Endothelial cell of umbilical vein (primary cell): Measurements from ENCODE around the gene GLRX2. TPM values are rescaled to one million over a fixed set of nuclear protein-coding genes. Genes with fewer than 3 reads are reported as not detected.

Experiments
- BruUV-seq: library from RNA; stranded (reverse); fragments of 400-500 nt; replicated peaks from 2 replicates; lab custom pipeline; 2021; lab: Mats Ljungman, UMichigan
- CTCF ChIA-PET: fragments of 300-600, 350-600 bp; sonication (Branson Sonifier 250); formaldehyde crosslinking; loops from one replicate; lab custom pipeline; 2021; ENCODE audit warnings: antibody characterized with exemption, inconsistent platforms; lab: Charles Lee
- POLR2A ChIA-PET: fragments of 300-600, 350-600 bp; sonication (Branson Sonifier 250); formaldehyde crosslinking; loops from one replicate; lab custom pipeline; 2021; ENCODE audit warnings: antibody characterized with exemption, inconsistent platforms; lab: Charles Lee
- DNase-seq: peaks from one replicate; pipeline ENCODE4 v3.0.0-alpha.2; 2011; ENCODE audit warnings: low read depth, low spot score
- FAIRE-seq: peaks from 2 replicates; lab custom pipeline; 2011; peaks lifted over from hg19 to GRCh38; lab: Jason Lieb, UNC
- H2AFZ ChIP-seq: 2 replicates; pipeline ENCODE4 v1.6.0; 2012; ENCODE audit warnings: low read depth, low read length, control low read depth, inconsistent platforms
- H3K27ac ChIP-seq: 2 replicates; pipeline ENCODE4 v1.5.1; 2011; ENCODE audit warnings: low read depth, mild to moderate bottlenecking, control low read depth, low read length, moderate library complexity; ENCODE audit not compliant: insufficient read depth
- H3K27me3 ChIP-seq, 2 experiments: 2 replicates each; pipeline versions ENCODE4 v1.6.0 to v1.6.1; 2011; ENCODE audit warnings: low read length in 2 of 2, mixed read lengths in 1 of 2; ENCODE audit not compliant: control insufficient read depth in 2 of 2, insufficient read depth in 2 of 2
- H3K36me3 ChIP-seq, 2 experiments: 2 replicates in 1 of 2; 3 replicates in 1 of 2; pipeline ENCODE4 v1.5.1; 2011; ENCODE audit warnings: low read length in 2 of 2, mild to moderate bottlenecking in 1 of 2, moderate library complexity in 1 of 2; ENCODE audit not compliant: control insufficient read depth in 2 of 2, insufficient read depth in 2 of 2; ENCODE audit errors: extremely low read depth in 1 of 2
- H3K4me1 ChIP-seq: 3 replicates; pipeline ENCODE4 v1.5.1; 2011; ENCODE audit warnings: mild to moderate bottlenecking, low read length; ENCODE audit not compliant: control insufficient read depth, insufficient read depth; ENCODE audit errors: extremely low read depth
- H3K4me2 ChIP-seq: 2 replicates; pipeline ENCODE4 v1.6.1; 2011; ENCODE audit warnings: low read length, control low read depth, mixed read lengths; ENCODE audit not compliant: insufficient read depth
- H3K4me3 ChIP-seq, 3 experiments: fragments of 200-600 bp in 1 of 3; sonication (generic), shearing (Covaris generic) in 1 of 3; replicated peaks in 1 of 3; 2 replicates each; pipeline ENCODE4 v1.5.1; 2011 to 2016; ENCODE audit warnings: control low read depth in 3 of 3, low read length in 3 of 3, mild to moderate bottlenecking in 2 of 3, inconsistent platforms in 1 of 3, low read depth in 1 of 3, moderate library complexity in 1 of 3; ENCODE audit not compliant: insufficient read depth in 1 of 3
- H3K79me2 ChIP-seq: 2 replicates; pipeline ENCODE4 v1.6.0; 2012; ENCODE audit warnings: low read length, inconsistent platforms; ENCODE audit not compliant: control insufficient read depth, insufficient read depth
- H3K9ac ChIP-seq: replicated peaks from 2 replicates; pipeline ENCODE3; 2011; ENCODE audit warnings: low read length, control low read depth; ENCODE audit not compliant: insufficient read depth; ENCODE audit errors: extremely low read depth
- H3K9me1 ChIP-seq: replicated peaks from 3 replicates; pipeline ENCODE4 v1.6.0; 2011; ENCODE audit warnings: mild to moderate bottlenecking, low read length; ENCODE audit not compliant: control insufficient read depth, insufficient read depth; ENCODE audit errors: extremely low read depth
- H3K9me3 ChIP-seq: replicated peaks from 2 replicates; pipeline ENCODE4 v1.5.1; 2012; ENCODE audit warnings: low read length, inconsistent platforms; ENCODE audit not compliant: control insufficient read depth, insufficient read depth
- H4K20me1 ChIP-seq: replicated peaks from 2 replicates; pipeline ENCODE3; 2011; ENCODE audit warnings: mild to moderate bottlenecking, low read length; ENCODE audit not compliant: control insufficient read depth, insufficient read depth; ENCODE audit errors: extremely low read depth
- EZH2 ChIP-seq: IDR thresholded peaks from 2 replicates; pipeline ENCODE4 v1.6.1; 2012; ENCODE audit warnings: borderline replicate concordance, low read depth, mild to moderate bottlenecking, moderate library complexity, low read length, inconsistent platforms; ENCODE audit not compliant: severe bottlenecking
- FOS ChIP-seq: IDR thresholded peaks from 2 replicates; pipeline ENCODE4 v1.6.1; 2011; ENCODE audit warnings: mild to moderate bottlenecking, low read length, moderate library complexity, borderline replicate concordance; ENCODE audit not compliant: insufficient read depth
- GATA2 ChIP-seq: IDR thresholded peaks from 2 replicates; pipeline ENCODE4 v1.7.0; 2011; ENCODE audit warnings: low read depth, mild to moderate bottlenecking, moderate library complexity, mixed read lengths, low read length; ENCODE audit not compliant: insufficient read length, insufficient read depth
- JUN ChIP-seq: IDR thresholded peaks from 2 replicates; pipeline ENCODE4 v1.6.1; 2011; ENCODE audit warnings: borderline replicate concordance, low read depth; ENCODE audit not compliant: insufficient read length, insufficient read depth
- MYC ChIP-seq: IDR thresholded peaks from one replicate; pipeline ENCODE4 v1.6.1; 2011; ENCODE audit warnings: mild to moderate bottlenecking, low read depth, low read length
- POLR2A ChIP-seq: IDR thresholded peaks from 2 replicates; pipeline ENCODE4 v1.6.1; 2012; ENCODE audit warnings: low read depth, mild to moderate bottlenecking, control low read depth, low read length
- POLR2AphosphoS5 ChIP-seq: IDR thresholded peaks from 2 replicates; pipeline ENCODE4 v1.6.1; 2012; ENCODE audit warnings: low read depth, mild to moderate bottlenecking, control low read depth, low read length, moderate library complexity; ENCODE audit not compliant: insufficient read depth
- dilution Hi-C: fragments of 300-500 bp; cut with MboI; formaldehyde crosslinking; loops from one replicate; pipeline ENCODE4 v1.15.0; 2019; ENCODE audit warnings: low sequenced_read_pairs; ENCODE audit not compliant: extremely low pct_ligation_motif_present
- intact Hi-C: fragments of 100-400 bp; cut with micrococcal nuclease; formaldehyde crosslinking; loops from one replicate; pipeline ENCODE4 v1.10.0; 2022
- polyA plus RNA-seq, 4 experiments: library from polyadenylated mRNA; depleted of rRNA in 3 of 4; stranded (reverse) in 3 of 4; unstranded in 1 of 4; fragments of >200 nt; gene quantifications; 2 replicates each; pipeline versions ENCODE4 v1.2.1 to v1.2.3, GENCODE V29; 2011 to 2012; ENCODE audit warnings: missing spikeins in 1 of 4
- total RNA-seq: library from RNA; stranded (reverse); gene quantifications from 2 replicates; pipeline ENCODE4 v1.2.3, GENCODE V29; 2021
- TF ChIP-seq, protein P1 (sequence below): IDR thresholded peaks from 2 replicates; pipeline ENCODE4 v1.6.1; 2011; ENCODE audit not compliant: insufficient read depth, insufficient read length
- TF ChIP-seq, protein P2 (sequence below), 2 donors: IDR thresholded peaks; 1 replicate in 1 of 2; 2 replicates in 1 of 2; pipeline ENCODE4 v1.5.1; 2011; ENCODE audit warnings: low read length in 2 of 2, mild to moderate bottlenecking in 2 of 2, moderate library complexity in 2 of 2, control low read depth in 1 of 2, inconsistent platforms in 1 of 2, low read depth in 1 of 2; ENCODE audit not compliant: insufficient read depth in 1 of 2; ENCODE audit errors: extremely low read depth in 1 of 2

GLRX2 gene
- total and polyA plus RNA-seq, 2 donors (not counting 3 experiments of a cell fraction or from before 2014, with no cell fraction given), result 13.1 to 21.5 TPM

DNA sequence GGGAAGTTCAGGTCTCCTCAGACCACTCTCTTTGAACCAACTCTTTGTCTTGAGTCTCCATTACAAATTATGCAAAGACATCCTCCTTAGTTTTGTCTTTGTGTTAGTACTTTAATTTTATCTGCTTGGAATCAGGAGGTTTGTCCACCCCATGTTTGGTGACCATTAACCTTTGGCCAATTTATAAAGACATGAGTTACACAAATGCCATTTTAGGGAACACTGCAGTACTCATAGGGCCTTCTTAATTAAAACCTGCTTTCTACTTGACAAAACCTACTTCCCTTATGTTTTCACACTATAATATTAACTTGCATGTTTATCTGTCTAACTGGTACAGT is 8.7 kb upstream of the GLRX2 start:
- H3K79me2 ChIP-seq, result no peaks in the 10 kb centered on the region
- H2AFZ ChIP-seq, result no peak overlapping the region
- H3K9me3 ChIP-seq, result no peaks in the 10 kb centered on the region
- H4K20me1 ChIP-seq, result no peaks in the 10 kb centered on the region
- no peak overlapping the region for H3K9ac ChIP-seq
- ChIA-PET CTCF (no interaction called here), POLR2A (no interaction called here)
- no TSS peak for BruUV-seq
- H3K27me3 ChIP-seq, result no peaks in the 10 kb centered on the region
- intact Hi-C loops (no loop called here), dilution Hi-C loops (no loop called here)
- H3K4me1 ChIP-seq, result peaks cover 12% of the 10 kb centered on the region
- no peak overlapping the region for H3K4me2 ChIP-seq
- H3K36me3 ChIP-seq, result no peaks in the 10 kb centered on the region
- H3K9me1 ChIP-seq, result no peaks in the 10 kb centered on the region
- no peak for TF ChIP-seq MYC
- no peak for TF ChIP-seq POLR2AphosphoS5
- TF ChIP-seq GATA2, result no peak
- TF ChIP-seq POLR2A, result no peak
- TF ChIP-seq, protein P1, sequence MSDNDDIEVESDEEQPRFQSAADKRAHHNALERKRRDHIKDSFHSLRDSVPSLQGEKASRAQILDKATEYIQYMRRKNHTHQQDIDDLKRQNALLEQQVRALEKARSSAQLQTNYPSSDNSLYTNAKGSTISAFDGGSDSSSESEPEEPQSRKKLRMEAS, result no peak
- TF ChIP-seq FOS, result no peak
- TF ChIP-seq, protein P2, sequence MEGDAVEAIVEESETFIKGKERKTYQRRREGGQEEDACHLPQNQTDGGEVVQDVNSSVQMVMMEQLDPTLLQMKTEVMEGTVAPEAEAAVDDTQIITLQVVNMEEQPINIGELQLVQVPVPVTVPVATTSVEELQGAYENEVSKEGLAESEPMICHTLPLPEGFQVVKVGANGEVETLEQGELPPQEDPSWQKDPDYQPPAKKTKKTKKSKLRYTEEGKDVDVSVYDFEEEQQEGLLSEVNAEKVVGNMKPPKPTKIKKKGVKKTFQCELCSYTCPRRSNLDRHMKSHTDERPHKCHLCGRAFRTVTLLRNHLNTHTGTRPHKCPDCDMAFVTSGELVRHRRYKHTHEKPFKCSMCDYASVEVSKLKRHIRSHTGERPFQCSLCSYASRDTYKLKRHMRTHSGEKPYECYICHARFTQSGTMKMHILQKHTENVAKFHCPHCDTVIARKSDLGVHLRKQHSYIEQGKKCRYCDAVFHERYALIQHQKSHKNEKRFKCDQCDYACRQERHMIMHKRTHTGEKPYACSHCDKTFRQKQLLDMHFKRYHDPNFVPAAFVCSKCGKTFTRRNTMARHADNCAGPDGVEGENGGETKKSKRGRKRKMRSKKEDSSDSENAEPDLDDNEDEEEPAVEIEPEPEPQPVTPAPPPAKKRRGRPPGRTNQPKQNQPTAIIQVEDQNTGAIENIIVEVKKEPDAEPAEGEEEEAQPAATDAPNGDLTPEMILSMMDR (IDR thresholded peaks at IDR 0.05; ENCODE audit: extremely low read depth in 1 of 2, insufficient read depth in 1 of 2, low read depth in 1 of 2, low read length in 2 of 2), result no peak
- no peak for TF ChIP-seq JUN
- no peak for TF ChIP-seq EZH2
- DNase-seq (no peak), FAIRE-seq (no peak)
- no peak overlapping the region for H3K4me3 ChIP-seq
- H3K27ac ChIP-seq, result no peak overlapping the region
